Right ventricle myocardium inferior (tissue), 1 donor: ENCODE data around the gene MCTP2. TPM values are rescaled to one million over a fixed set of nuclear protein-coding genes. Genes with fewer than 3 reads are reported as not detected.
"Not testable (repeated sequence)": the region's sequence is repeated elsewhere in the genome, so short reads cannot be mapped to it uniquely, and the experiment has no call there.

Source experiments
- ATAC-seq: fragments of 200-7000 bp; cut with Tn5 transposase; one replicate; pipeline ENCODE4 v1.9.1; 2020; ENCODE audit warnings: mild to moderate bottlenecking, moderate library complexity
- DNase-seq: peaks from one replicate; pipeline ENCODE4 v3.0.0; 2021; ENCODE audit errors: missing footprints
- intact Hi-C: fragments of 100-400 bp; cut with DNase I; formaldehyde crosslinking; loops from one replicate; pipeline ENCODE4 v1.11.0; 2022
- total RNA-seq: library from RNA; stranded (reverse); fragmentation: NEBNext Ultra II Directional; extraction: Animal tissue kit (Norgen Biotek cat#: 25700); gene quantifications from one replicate; pipeline ENCODE4 v1.2.1, GENCODE V29; 2021
- donor health status: DM: no; HTN: yes; CAD: no; lungs with severe emphysema.

MCTP2 gene
- total RNA-seq, 1 donor from 2014 or later: 1.2 TPM

DNA sequence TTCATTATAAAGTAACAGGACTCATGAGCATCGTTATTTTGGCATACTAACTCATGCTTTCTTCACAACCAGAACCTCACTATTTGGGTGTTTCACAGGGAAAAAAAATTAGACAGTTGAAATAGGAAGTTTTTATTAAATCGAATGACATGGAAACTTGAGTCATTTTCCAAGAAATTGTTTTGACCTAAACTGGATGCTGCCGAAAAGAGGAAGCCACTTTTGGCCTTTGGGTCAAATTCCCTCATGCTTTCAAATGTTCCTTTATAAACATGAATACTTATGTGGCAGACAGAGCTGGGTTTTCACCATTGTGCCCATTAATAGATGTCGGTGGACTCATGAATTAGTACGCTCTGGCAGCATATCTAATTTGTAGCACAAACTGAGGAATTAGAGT is 224.9 kb downstream of the MCTP2 start:
- intact Hi-C loops: no loop called here
- DNase-seq (no peak), ATAC-seq (no peak)

DNA sequence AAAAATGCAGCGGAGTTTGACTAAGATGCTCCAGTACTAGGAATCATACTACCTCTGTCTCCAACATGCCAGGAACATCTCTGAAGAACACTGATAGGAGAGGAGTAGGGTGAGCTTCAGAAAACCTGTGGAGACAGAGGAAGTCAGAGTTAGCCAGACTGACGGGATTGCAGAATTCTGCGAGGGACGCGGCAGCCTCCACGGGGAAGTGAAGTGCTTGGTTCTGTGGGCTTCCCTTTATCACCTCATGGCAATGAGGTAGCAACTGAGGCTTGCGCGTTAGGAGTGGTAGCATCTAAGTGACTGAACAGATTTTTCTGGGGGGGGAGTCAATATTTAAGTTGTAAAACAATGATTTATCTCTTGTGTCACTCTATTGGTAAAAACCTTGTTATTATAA is 226.3 kb downstream of the MCTP2 start:
- no peak for ATAC-seq
- no peak for DNase-seq
- intact Hi-C loops: no loop called here

- no peak for DNase-seq
These were observed 229.3 kb downstream of the MCTP2 start for GRCh38 chr15:94460624-94461023.

DNA sequence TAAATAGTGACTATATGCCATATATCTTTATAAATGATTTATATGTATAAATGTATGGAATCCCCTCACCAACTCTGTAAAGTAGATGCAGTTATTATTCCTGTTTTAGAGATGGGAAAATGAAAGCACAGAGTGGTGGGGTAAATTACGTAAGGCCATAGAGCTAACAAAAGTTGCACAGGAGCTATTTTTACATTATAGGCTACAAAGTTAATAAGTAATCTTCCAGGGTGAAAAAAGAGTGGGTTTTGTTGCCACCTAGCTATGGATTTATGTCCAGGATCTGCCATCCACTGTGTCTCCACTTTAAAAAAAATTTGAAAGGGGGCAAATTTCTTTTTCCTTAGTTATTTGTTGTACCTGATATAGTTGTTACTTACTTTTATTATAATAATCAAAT is 235.7 kb downstream of the MCTP2 start:
- DNase-seq (no peak), ATAC-seq (no peak)
- intact Hi-C loops: no loop called here

More at GRCh38 chr15:94460624-94461023, 229.3 kb downstream of the MCTP2 start:
- ATAC-seq: no peak
- intact Hi-C loops: no loop called here

- intact Hi-C loops: no loop called here
- DNase-seq (no peak), ATAC-seq (no peak)
These were observed 239.1 kb downstream of the MCTP2 start for GRCh38 chr15:94470492-94470891.

GRCh38 chr15:94476686-94477085 is 245.3 kb downstream of the MCTP2 start:
- DNase-seq: no peak
- ATAC-seq: no peak
- intact Hi-C loops: no loop called here

GRCh38 chr15:94477913-94478553 is 246.7 kb downstream of the MCTP2 start:
- ATAC-seq: no peak
- no peak for DNase-seq
- intact Hi-C loops: no loop called here

DNA sequence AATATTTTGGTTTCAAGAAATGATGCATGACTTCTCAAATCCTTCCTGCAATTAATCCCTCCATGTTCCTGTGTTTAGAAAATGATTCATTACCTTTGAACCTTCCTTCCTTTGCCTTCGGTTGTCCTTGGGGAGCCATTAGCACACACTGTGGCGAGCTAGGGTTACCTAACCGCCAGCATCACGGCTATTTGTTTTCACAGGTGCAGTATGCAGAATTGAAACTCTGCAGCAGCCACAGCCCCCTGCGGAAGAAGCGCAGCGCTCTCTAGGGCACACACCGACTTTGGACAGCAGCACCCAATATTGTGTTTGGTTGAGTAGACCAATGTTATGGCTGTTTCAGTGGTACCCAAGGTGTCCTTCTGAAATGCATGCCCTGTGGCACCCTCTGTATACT is 247.4 kb downstream of the MCTP2 start:
- intact Hi-C loops: no loop called here
- DNase-seq (no peak), ATAC-seq (no peak)

GRCh38 chr15:94480289-94480834 is 249.0 kb downstream of the MCTP2 start:
- DNase-seq: no peak
- ATAC-seq: no peak
- intact Hi-C loops: no loop called here

DNA sequence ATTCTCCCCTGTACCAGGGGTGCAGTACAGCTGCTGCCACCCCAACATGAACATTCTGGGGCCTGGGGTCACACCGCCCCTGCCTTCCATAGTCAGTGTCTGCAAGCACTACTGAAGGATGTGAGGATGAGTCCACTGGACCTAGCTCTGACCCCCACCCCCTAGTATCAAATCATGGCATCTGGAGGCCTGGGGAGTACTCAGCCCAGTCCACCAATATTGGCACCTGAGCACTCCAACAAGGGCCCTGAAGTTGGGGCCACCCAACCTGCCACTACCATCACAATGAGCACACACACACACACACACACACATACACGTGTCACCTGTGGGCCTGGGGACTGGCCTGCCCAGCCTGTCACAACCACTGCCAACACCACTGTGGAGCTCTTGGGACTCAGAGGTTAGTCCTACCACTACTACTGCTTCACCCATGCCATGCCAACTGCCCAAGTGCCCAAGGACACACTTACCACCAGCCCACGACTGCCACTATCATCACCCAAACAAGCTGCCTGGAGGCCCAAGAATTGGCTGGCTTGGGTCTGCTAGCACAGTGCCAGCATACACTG is 253.9 kb downstream of the MCTP2 start:
- no peak for DNase-seq
- intact Hi-C loops: no loop called here
- no peak for ATAC-seq

- no peak for ATAC-seq
- intact Hi-C loops: no loop called here
These were observed 256.3 kb downstream of the MCTP2 start for GRCh38 chr15:94487635-94488034.

DNA sequence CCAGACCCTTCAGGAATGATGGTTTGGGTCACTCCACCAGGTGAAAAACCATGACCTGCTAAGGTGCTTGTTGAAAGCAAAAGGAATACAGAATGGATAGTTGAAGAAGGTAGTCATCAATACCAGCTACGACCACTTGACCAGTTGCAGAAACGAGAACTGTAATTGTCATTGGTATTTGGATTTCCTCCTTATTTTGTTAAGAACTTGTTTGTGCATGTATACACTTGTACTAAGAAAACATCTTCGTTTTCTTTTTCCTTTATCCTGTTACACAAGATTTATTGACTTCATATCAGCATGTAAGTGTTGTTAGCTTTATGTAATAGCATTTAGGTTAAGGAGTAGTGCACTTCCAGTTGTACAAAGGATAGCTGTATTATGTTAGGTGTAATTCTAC is 261.8 kb downstream of the MCTP2 start:
- ATAC-seq (no peak), DNase-seq (no peak)
- intact Hi-C loops: no loop called here

More at GRCh38 chr15:94487635-94488034, 256.3 kb downstream of the MCTP2 start:
- no peak for DNase-seq

DNA sequence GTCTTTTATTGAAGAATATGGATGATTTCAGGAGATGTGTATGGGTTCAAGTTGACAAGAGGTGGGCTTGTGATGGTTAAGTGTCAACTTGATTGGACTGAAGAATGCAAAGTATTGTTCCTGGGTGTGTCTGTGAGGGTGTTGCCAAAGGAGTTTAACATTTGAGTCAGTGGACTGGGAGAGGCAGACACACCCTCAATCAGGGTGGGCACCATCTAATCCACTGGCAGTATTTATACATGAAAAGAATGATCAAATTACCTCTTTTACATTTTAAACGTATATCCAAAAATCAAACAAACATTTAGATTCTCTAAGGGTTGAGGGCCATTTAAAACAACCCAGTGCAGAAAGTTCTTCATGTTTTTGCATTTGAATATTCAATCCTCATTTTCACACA is 262.2 kb downstream of the MCTP2 start:
- ATAC-seq, DNase-seq, intact Hi-C loops: not testable (repeated sequence)

- DNase-seq: no peak
- intact Hi-C loops: no loop called here
- ATAC-seq: no peak
These were observed 263.4 kb downstream of the MCTP2 start for GRCh38 chr15:94494732-94495131.

DNA sequence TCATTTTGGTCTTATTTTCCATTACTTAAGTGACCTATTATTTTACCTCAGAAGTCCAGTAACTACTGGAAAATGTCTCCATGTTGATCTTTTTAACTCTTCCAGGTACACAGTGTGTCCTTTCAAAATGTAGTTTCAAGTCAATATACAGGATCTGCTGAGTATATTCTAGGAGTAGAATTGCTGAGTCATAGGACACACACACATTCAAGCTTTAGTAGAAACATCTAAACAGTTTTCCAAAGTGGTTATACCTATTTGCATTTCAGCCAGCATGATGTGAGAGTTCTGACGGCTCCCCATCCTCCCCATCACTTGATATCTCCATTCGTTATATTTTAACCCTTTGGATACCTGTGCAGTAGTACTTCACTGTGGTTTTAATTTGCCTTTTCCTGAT is 271.9 kb downstream of the MCTP2 start:
- DNase-seq: no peak
- no peak for ATAC-seq
- intact Hi-C loops: no loop called here

DNA sequence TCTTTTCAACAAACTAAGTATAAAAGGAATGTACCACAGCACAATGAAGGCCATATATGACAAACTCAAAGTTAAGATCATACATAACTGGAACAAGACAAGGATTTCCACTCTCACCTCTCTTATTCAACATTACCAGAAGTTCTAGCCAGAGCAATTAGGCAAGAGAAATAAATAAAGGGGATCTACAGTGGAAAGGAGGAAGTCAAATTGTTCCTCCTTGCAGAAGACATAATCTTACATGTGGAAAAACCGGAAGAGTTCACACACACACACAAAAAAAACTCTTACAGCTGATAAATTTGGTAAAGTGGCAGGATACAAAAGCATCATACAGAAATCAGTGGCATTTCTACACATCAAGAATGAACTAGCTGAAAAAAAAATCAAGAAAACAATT is 277.9 kb downstream of the MCTP2 start:
- no peak for DNase-seq
- no peak for ATAC-seq
- intact Hi-C loops: no loop called here

GRCh38 chr15:94522125-94522524 is 290.8 kb downstream of the MCTP2 start:
- DNase-seq: no peak
- ATAC-seq: no peak
- intact Hi-C loops: no loop called here

- DNase-seq (peak; percentile 35), ATAC-seq (no peak)
- intact Hi-C loops: no loop called here
These were observed 292.5 kb downstream of the MCTP2 start for GRCh38 chr15:94523873-94524272.

DNA sequence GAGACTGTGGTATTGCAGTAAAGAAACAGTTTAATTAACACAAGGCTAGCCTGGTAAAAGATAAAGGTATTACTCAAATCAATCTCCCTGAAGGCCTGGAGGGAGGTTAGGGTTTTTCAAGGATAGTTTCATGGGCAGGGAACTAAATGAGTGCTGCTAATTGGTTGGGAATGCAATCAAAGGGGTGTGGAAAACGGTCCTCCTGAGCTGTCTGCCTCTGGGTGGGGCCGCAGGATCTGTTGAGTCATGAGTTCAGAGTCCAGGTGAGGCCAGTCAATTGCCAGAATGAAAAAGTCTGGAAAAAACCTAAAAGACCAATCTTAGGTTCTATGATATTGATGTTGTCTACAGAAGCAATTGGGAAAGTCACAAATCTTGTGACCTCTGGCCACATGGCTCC is 293.2 kb downstream of the MCTP2 start:
- intact Hi-C loops: no loop called here
- no peak for DNase-seq
- ATAC-seq: no peak

DNA sequence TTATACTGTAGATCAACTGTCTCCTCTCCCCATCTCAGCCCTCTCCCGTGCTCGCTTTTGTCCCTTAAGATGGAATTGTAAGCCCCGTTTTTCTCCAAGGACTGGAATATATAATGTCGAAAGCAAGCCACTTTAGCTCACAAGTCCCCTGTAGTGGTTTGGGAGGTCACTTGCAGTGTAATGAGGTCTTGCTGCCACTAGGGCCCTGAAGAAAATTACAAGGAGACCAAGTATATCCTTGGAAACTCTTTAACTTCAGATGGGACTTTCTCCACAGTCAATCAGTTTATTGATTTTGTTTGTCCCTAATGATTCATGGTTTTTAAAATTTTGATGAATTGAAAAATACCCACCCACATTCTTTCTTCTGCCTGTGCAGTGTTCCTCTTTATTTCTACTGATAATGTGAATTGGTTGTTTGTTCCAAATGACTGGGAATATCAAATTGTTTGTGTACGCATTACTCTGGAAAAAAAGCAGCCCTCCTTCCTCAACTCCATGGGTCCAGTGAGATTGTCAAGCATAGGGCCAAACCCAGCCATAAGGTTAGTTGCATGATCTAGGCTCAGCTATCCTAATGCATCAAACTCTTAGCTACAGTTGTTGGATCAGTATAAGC is 294.8 kb downstream of the MCTP2 start:
- intact Hi-C loops: no loop called here
- ATAC-seq: no peak
- no peak for DNase-seq
